Left ventricle myocardium inferior (tissue), 1 donor: ENCODE data around the gene PRIMA1. TPM values are rescaled to one million over a fixed set of nuclear protein-coding genes. Genes with fewer than 3 reads are reported as not detected.

Source experiments
- DNase-seq: peaks from one replicate; pipeline ENCODE4 v3.0.0-alpha.2; 2020
- H3K27ac ChIP-seq: fragments of 200-600 bp; replicated peaks from 2 replicates; pipeline ENCODE4 v1.8.0; 2021
- H3K27me3 ChIP-seq: fragments of 200-600 bp; 2 replicates; pipeline ENCODE4 v1.8.0; 2021; ENCODE audit warnings: low read depth
- H3K36me3 ChIP-seq: fragments of 200-600 bp; 2 replicates; pipeline ENCODE4 v1.8.0; 2021
- H3K4me1 ChIP-seq: fragments of 200-600 bp; 2 replicates; pipeline ENCODE4 v1.8.0; 2021
- H3K4me3 ChIP-seq: fragments of 200-600 bp; 2 replicates; pipeline ENCODE4 v1.8.0; 2021; ENCODE audit warnings: mild to moderate bottlenecking, moderate library complexity
- H3K9me3 ChIP-seq: fragments of 200-600 bp; replicated peaks from 2 replicates; pipeline ENCODE4 v1.8.0; 2021
- CTCF ChIP-seq: fragments of 200-600 bp; IDR thresholded peaks from 2 replicates; pipeline ENCODE4 v1.8.0; 2021; ENCODE audit warnings: antibody characterized with exemption, mild to moderate bottlenecking, borderline replicate concordance
- intact Hi-C: fragments of 100-400 bp; cut with micrococcal nuclease; formaldehyde crosslinking; loops from one replicate; pipeline ENCODE4 v1.11.0; 2022
- total RNA-seq: library from RNA; stranded (reverse); fragmentation: NEBNext Ultra II Directional; extraction: Animal tissue kit (Norgen Biotek cat#: 25700); gene quantifications from one replicate; pipeline ENCODE4 v1.2.1, GENCODE V29; 2021
- donor health status: DM: no; HTN: yes; CAD: no; lungs with severe emphysema.

Gene PRIMA1
- total RNA-seq, 1 donor from 2014 or later: 7.3 TPM

DNA sequence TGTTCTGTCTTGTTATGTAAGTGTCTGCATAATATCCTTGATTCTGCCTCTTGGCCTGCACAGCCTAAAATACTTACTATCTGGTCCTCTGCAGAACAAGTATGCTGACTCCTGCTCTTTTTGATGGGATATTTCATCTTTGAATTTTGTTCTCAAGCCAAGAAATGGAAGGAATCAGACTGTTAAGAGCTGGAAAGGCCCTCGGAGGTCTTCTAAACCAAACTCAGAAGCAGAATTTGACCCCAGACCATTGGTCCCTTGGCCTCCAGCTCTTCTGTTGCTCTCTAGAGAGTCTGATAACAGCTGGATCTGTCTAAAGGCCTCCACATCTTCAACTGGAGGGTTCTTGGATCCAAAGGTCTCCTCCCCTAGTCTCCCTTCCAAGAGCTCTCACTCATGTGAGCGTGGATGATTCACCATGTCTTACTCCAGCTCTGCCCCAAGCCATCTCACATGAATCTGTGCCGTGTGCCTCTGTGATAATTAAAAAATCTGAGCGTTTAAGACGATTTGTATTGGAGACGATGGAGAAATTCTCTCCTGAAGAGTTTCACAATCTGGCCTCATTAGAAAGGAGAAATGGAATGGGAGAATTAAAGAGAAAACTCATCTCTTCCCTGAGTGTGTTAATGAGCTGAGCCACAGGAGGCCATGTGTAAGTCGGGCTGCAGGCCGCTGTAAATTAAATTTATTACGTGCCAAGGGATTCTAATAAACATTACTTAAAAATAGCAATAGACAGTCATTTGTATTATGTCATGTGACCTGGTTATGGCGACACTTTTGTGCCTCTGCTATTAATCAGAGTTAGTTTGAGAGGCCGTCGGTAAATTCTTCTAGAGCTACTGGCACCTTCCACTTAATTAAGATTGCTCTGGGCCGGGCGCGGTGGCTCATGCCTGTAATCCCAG is 15.4 kb upstream of the PRIMA1 start:
- no peak for DNase-seq
- Histone ChIP-seq H3K4me3 (no peak overlapping the region), H3K4me1 (no peaks in the 10 kb centered on the region), H3K27me3 (peaks cover 27% of the 10 kb centered on the region), H3K36me3 (no peaks in the 10 kb centered on the region), H3K9me3 (no peaks in the 10 kb centered on the region), H3K27ac (no peak overlapping the region)
- no peak for TF ChIP-seq CTCF
- intact Hi-C loops: no loop called here

- H3K4me1 ChIP-seq: no peaks in the 10 kb centered on the region
- H3K27me3 ChIP-seq: peaks cover 45% of the 10 kb centered on the region
- TF ChIP-seq CTCF: no peak
- no peak overlapping the region for H3K27ac ChIP-seq
- intact Hi-C loops: loop anchor here (10.0 kb wide), 1 partner anchor 145 kb away; no protein-coding TSS in a partner anchor
- no peaks in the 10 kb centered on the region for H3K9me3 ChIP-seq
- H3K4me3 ChIP-seq: no peak overlapping the region
- no peaks in the 10 kb centered on the region for H3K36me3 ChIP-seq
- DNase-seq: no peak
Measured at GRCh38 chr14:93799989-93800921, 12.0 kb upstream of the PRIMA1 start.

DNA sequence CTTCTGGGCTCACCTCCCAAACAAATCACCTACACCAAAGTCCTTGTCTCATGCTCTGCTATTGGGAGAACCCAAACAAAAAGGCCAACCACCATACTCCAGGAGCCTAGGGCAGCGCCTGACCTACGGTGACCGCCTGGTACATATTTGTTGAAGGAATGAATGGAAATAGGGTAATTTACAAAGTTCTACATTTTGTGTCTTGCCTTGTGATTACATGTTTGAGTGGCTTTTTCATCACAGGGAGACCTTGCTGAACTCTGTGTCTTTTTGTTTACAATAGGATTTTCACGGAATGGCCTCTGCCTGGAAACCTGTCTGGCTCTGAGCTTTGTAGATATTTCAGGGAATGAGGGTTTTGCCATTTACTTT is 11.3 kb upstream of the PRIMA1 start:
- H3K27me3 ChIP-seq: peaks cover 45% of the 10 kb centered on the region
- intact Hi-C loops: loop anchor here (10.0 kb wide), 1 partner anchor 145 kb away; no protein-coding TSS in a partner anchor
- TF ChIP-seq CTCF: no peak
- H3K27ac ChIP-seq: no peak overlapping the region
- no peak overlapping the region for H3K4me3 ChIP-seq
- H3K4me1 ChIP-seq: no peaks in the 10 kb centered on the region
- H3K9me3 ChIP-seq: no peaks in the 10 kb centered on the region
- no peak for DNase-seq
- no peaks in the 10 kb centered on the region for H3K36me3 ChIP-seq

- Histone ChIP-seq H3K27ac (no peak overlapping the region), H3K27me3 (peaks cover 45% of the 10 kb centered on the region), H3K4me3 (no peak overlapping the region), H3K36me3 (no peaks in the 10 kb centered on the region), H3K4me1 (no peaks in the 10 kb centered on the region), H3K9me3 (no peaks in the 10 kb centered on the region)
- no peak for DNase-seq
- intact Hi-C loops: loop anchor here (10.0 kb wide), 1 partner anchor 143 kb away; no protein-coding TSS in a partner anchor
- no peak for TF ChIP-seq CTCF
Measured at GRCh38 chr14:93797536-93797935, 9.3 kb upstream of the PRIMA1 start.

DNA sequence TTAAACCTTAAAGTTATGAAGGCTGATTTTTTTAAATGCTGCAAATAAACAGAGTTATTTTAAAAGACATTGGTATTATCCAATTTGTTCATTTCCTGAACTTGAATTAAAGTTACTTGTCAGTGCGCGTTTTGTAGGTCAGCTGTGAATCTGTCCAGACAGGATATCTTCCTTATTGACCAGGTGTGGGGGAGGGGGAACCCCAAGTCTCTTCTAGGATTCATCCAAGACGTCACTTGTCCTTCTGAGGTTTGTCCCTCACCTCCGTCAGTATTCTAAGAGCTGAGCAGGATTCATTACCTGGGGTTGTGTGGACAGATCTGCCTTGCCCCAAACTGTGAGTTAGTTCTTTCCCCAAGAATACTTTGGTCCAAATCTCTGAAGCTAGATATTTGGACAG is 8.8 kb upstream of the PRIMA1 start:
- H3K9me3 ChIP-seq: no peaks in the 10 kb centered on the region
- no peak for TF ChIP-seq CTCF
- no peak overlapping the region for H3K27ac ChIP-seq
- no peak overlapping the region for H3K4me3 ChIP-seq
- peaks cover 45% of the 10 kb centered on the region for H3K27me3 ChIP-seq
- H3K4me1 ChIP-seq: no peaks in the 10 kb centered on the region
- intact Hi-C loops: loop anchor here (10.0 kb wide), 1 partner anchor 142 kb away; no protein-coding TSS in a partner anchor
- DNase-seq: no peak
- no peaks in the 10 kb centered on the region for H3K36me3 ChIP-seq
